Thyroid gland (tissue), 4 donors: Measurements from ENCODE around the gene PNKP.

Experiments used
- CTCF ChIP-seq, 6 experiments: fragments of 200-600 bp in 3 of 6; fragments of 450-650 bp in 3 of 6; sonication (generic) in 3 of 6; IDR thresholded peaks; one replicate each; pipeline ENCODE4 v1.5.1; 2016 to 2019; ENCODE audit warnings: antibody characterized with exemption in 6 of 6, mild to moderate bottlenecking in 2 of 6, inconsistent platforms in 1 of 6, moderate library complexity in 1 of 6
- POLR2A ChIP-seq, 2 donors: fragments of 450-650 bp; IDR thresholded peaks; one replicate each; pipeline ENCODE4 v1.6.1; 2017; ENCODE audit warnings: antibody characterized with exemption in 2 of 2, mild to moderate bottlenecking in 2 of 2, moderate library complexity in 1 of 2

DNA sequence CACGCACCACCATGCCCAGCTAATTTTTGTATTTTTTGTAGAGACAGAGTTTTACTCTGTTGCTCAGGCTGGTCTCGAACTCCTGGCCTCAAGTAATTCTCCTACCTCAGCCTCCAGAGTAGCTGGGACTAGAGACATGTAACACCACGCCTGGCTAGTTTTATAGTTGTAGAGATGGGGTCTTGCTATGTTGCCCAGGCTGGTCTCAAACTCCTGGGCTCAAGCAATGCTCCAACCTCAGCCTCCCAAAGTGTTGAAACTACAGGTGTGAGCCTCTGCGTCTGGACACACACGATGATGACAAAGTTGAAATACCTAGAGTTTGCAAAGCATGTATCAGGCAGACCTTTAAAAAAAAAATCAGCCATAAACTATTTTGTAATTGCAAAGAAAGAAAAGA lies 21.0 kb downstream of the PNKP start:
- TF ChIP-seq POLR2A (IDR thresholded peaks at IDR 0.05) (no peak), CTCF (IDR thresholded peaks at IDR 0.05) (no peak)
